K562 (cell line): Measurements from ENCODE around the gene MRPS26. TPM values are rescaled to one million over a fixed set of nuclear protein-coding genes. Genes with fewer than 3 reads are reported as not detected.

Experiments
- ATAC-seq: fragments of 200-7000 bp; cut with Tn5 transposase; 3 replicates; pipeline ENCODE4 v1.9.1; 2020; ENCODE audit warnings: moderate library complexity
- BruUV-seq: library from RNA; stranded (reverse); fragments of 400-500 nt; replicated peaks from 2 replicates; lab custom pipeline; 2021; lab: Mats Ljungman, UMichigan
- CTCF ChIA-PET: fragments of 300-600 bp; formaldehyde crosslinking; extraction: SDS; loops from one replicate; lab custom pipeline; 2021; ENCODE audit warnings: low intra/inter-chr PET ratio; lab: Yijun Ruan, JAX
- POLR2A ChIA-PET: fragments of 300-600, 350-650 bp; sonication (Branson Sonifier 250); formaldehyde crosslinking; extraction: SDS; loops from one replicate; lab custom pipeline; 2021; ENCODE audit warnings: antibody characterized with exemption, inconsistent platforms; lab: Yijun Ruan, JAX
- DNase-seq, 4 experiments: peaks; one replicate each; pipeline versions ENCODE4 v3.0.0 to v3.0.0-alpha.2; 2011 to 2018; ENCODE audit warnings: low spot score in 3 of 4, mixed read lengths in 3 of 4; ENCODE audit errors: extremely low read depth in 1 of 4
- FAIRE-seq: peaks from 2 replicates; lab custom pipeline; 2011; peaks lifted over from hg19 to GRCh38; lab: Jason Lieb, UNC
- H2AFZ ChIP-seq: 2 replicates; pipeline ENCODE4 v1.6.0; 2011; ENCODE audit warnings: low read depth, low read length, control low read depth, inconsistent platforms
- H3K27ac ChIP-seq: fragments of 200-600 bp; 3 replicates; pipeline ENCODE4 v1.8.0; 2011; ENCODE audit warnings: low read depth, mild to moderate bottlenecking, control low read depth, inconsistent platforms, low read length, moderate library complexity, mixed read lengths; ENCODE audit errors: extremely low read depth
- H3K27me3 ChIP-seq, 2 experiments: fragments of 300-600 bp in 1 of 2; 2 replicates in 1 of 2; 3 replicates in 1 of 2; pipeline versions ENCODE4 v1.6.0 to v1.8.0; 2011; ENCODE audit warnings: inconsistent platforms in 2 of 2, low read length in 2 of 2, mild to moderate bottlenecking in 1 of 2, mixed read lengths in 1 of 2, moderate library complexity in 1 of 2; ENCODE audit not compliant: control insufficient read depth in 2 of 2, insufficient read depth in 2 of 2
- H3K36me3 ChIP-seq: fragments of 300-600 bp; 3 replicates; pipeline ENCODE4 v1.8.0; 2011; ENCODE audit warnings: mild to moderate bottlenecking, low read length, inconsistent platforms; ENCODE audit not compliant: control insufficient read depth, insufficient read depth
- H3K4me1 ChIP-seq, 2 experiments: fragments of 200-600 bp in 1 of 2; replicated peaks in 1 of 2; 2 replicates in 1 of 2; 3 replicates in 1 of 2; pipeline versions ENCODE4 v1.5.1 to v1.8.0; 2011; ENCODE audit warnings: inconsistent platforms in 2 of 2, low read length in 2 of 2, mild to moderate bottlenecking in 1 of 2, mixed read lengths in 1 of 2, moderate library complexity in 1 of 2; ENCODE audit not compliant: control insufficient read depth in 2 of 2, insufficient read depth in 2 of 2
- H3K4me2 ChIP-seq: 2 replicates; pipeline ENCODE4 v1.6.1; 2011; ENCODE audit warnings: low read length, control low read depth, inconsistent platforms, mixed read lengths; ENCODE audit not compliant: insufficient read depth
- H3K4me3 ChIP-seq: fragments of 200-600 bp; sonication (generic), shearing (Covaris generic); 2 replicates; pipeline ENCODE4 v1.5.1; 2016; ENCODE audit warnings: control low read depth, inconsistent platforms
- H3K79me2 ChIP-seq: fragments of 200-600 bp; 3 replicates; pipeline ENCODE4 v1.8.0; 2011; ENCODE audit warnings: low read length, inconsistent platforms; ENCODE audit not compliant: control insufficient read depth, insufficient read depth
- H3K9ac ChIP-seq, 2 experiments: 2 replicates each; pipeline versions ENCODE4 v1.6.0 to v1.6.1; 2011; ENCODE audit warnings: low read depth in 2 of 2, low read length in 2 of 2, control low read depth in 1 of 2, inconsistent platforms in 1 of 2, mild to moderate bottlenecking in 1 of 2, mixed read lengths in 1 of 2; ENCODE audit not compliant: insufficient read depth in 1 of 2
- H3K9me1 ChIP-seq: one replicate; pipeline ENCODE4 v1.6.0; 2011; ENCODE audit warnings: inconsistent platforms, mild to moderate bottlenecking, low read length, moderate library complexity; ENCODE audit not compliant: control insufficient read depth, insufficient read depth
- H3K9me3 ChIP-seq: replicated peaks from 2 replicates; pipeline ENCODE4 v1.5.1; 2011; ENCODE audit warnings: low read depth, low read length, inconsistent platforms; ENCODE audit not compliant: control insufficient read depth, insufficient read depth
- H4K20me1 ChIP-seq: replicated peaks from 2 replicates; pipeline ENCODE4 v1.6.1; 2011; ENCODE audit warnings: low read length, inconsistent platforms, mixed read lengths; ENCODE audit not compliant: control insufficient read depth, insufficient read depth
- ATF7 ChIP-seq: fragments of 450-650 bp; IDR thresholded peaks from 2 replicates; pipeline ENCODE4 v1.7.1; 2014; ENCODE audit warnings: mild to moderate bottlenecking, moderate library complexity
- CHD1 ChIP-seq: fragments of 200-600 bp; sonication (generic); IDR thresholded peaks from one replicate; pipeline ENCODE4 v1.6.1; 2012; ENCODE audit warnings: mild to moderate bottlenecking, moderate library complexity, low read length, inconsistent platforms
- CTCF ChIP-seq, 3 experiments: IDR thresholded peaks in 2 of 3; conservative IDR thresholded peaks in 1 of 3; 2 replicates each; pipeline ENCODE4 v1.5.1; 2011 to 2012; ENCODE audit warnings: low read length in 3 of 3, mild to moderate bottlenecking in 3 of 3, control low read depth in 2 of 3, improper control_type of control experiment in 1 of 3, inconsistent platforms in 1 of 3, low read depth in 1 of 3, mixed read lengths in 1 of 3, moderate library complexity in 1 of 3; ENCODE audit not compliant: insufficient read depth in 2 of 3
- EHMT2 ChIP-seq: fragments of 450-650 bp; IDR thresholded peaks from 2 replicates; pipeline ENCODE4 v1.6.1; 2018; ENCODE audit warnings: antibody characterized with exemption
- MEF2D ChIP-seq: conservative IDR thresholded peaks from 2 replicates; pipeline ENCODE4 v1.6.1; 2016; ENCODE audit warnings: low read depth, missing genetic modification characterization, missing compliant biosample characterization
- POLR3G ChIP-seq: IDR thresholded peaks from 2 replicates; pipeline ENCODE4 v1.6.1; 2011; ENCODE audit not compliant: insufficient read length, insufficient replicate concordance; ENCODE audit errors: extremely low read depth
- RFX1 ChIP-seq: fragments of 450-650 bp; IDR thresholded peaks from 2 replicates; pipeline ENCODE4 v1.6.1; 2016; ENCODE audit warnings: mild to moderate bottlenecking, moderate library complexity
- WGBS: fragments of 100-300 bp; shearing (Covaris generic); methylation state at CpG from one replicate; pipeline ENCODE4 v1.1.6; 2016; ENCODE audit warnings: low coverage, mixed read lengths; ENCODE audit not compliant: insufficient coverage; ENCODE audit errors: missing lambda C conversion rate; 5-methylcytosine and 5-hydroxymethylcytosine counted together
- in situ Hi-C: fragments of 300-500 bp; cut with MboI; formaldehyde crosslinking; loops from 4 replicates; pipeline ENCODE4 v1.15.0; 2018; ENCODE audit warnings: inconsistent platforms, mixed read lengths
- intact Hi-C: fragments of 100-400 bp; cut with micrococcal nuclease; formaldehyde crosslinking; loops from 2 replicates; pipeline ENCODE4 v1.14.2; 2022
- polyA plus RNA-seq, 8 experiments: library from polyadenylated mRNA; depleted of rRNA in 4 of 8; stranded (reverse) in 5 of 8; unstranded in 3 of 8; fragments of >200 nt; fragmentation: Nextera tagmentation in 2 of 8; fragmentation: Illumina TruSeq in 1 of 8; extraction: Ambion mirVana in 2 of 8; extraction: Trizol in 1 of 8; gene quantifications; 2 replicates each; pipeline versions ENCODE4 v1.2.1 to v1.2.3, GENCODE V29; 2011 to 2014; ENCODE audit warnings: inconsistent platforms in 1 of 8, missing spikeins in 1 of 8
- total RNA-seq, 7 experiments: library from RNA; depleted of rRNA in 6 of 7; stranded (reverse); fragments of >200 nt in 6 of 7; fragmentation: Illumina TruSeq in 2 of 7; extraction: Trizol in 2 of 7; gene quantifications; 2 replicates each; pipeline versions ENCODE4 v1.2.1 to v1.2.3, GENCODE V29; 2011 to 2021; ENCODE audit warnings: low replicate concordance in 1 of 7

The MRPS26 gene
- total and polyA plus RNA-seq, 9 of the 15 experiments (the other 6 are each of a cell fraction or from before 2014, with no cell fraction given) = 2.7 to 70.5 (median 28.8) TPM

DNA sequence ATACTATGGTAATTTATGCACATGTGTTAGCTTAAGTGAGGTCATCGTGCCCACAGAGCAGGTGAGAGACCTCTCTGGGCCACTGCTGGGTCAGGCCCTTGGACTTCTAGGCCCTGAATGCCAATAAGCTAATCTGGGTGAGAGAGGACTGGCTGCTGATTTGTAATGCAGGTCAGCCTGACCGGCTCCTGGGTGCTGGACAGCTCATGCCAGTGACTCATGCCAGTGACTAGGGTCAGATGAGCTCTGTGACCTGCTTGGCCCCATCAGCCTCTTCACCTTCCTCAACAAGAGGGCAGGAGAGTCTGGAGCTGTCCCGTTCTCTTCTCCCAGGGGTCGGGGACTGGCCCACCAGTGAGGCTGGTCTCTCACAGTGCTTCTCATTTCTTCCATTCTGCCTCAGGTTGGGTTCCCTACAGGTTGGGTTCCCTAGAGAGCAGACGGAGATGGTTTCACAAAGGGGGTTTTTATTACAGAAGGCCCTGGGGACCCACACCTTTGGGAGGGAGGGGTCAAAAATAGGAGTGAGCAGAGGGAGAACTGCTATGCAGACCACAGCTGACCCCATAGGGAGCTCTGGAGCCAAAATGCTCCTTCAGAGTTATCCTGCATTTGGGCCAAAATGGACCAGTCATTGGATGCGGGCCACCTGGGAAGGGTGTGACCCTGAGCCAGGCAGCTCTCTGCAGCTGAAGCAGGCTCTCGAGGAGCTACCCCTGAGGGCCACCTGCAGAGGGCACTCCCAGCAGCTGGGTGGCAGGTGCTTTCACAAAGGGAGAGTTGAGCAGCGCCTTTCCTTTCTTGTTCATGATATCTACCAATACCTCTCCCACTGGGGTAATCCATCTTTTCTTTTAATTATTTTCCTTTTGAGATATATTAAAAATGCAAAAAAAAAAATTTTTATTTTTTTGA, 23.4 kb downstream of the MRPS26 start (continued):
- peak; percentile 43 to 54 (median 52) for TF ChIP-seq CTCF (IDR thresholded peaks at IDR 0.05 in 2 of 3, conservative IDR thresholded peaks at IDR 0.05 in 1 of 3; ENCODE audit: insufficient read depth in 2 of 3, low read depth in 1 of 3, low read length in 3 of 3)

DNA sequence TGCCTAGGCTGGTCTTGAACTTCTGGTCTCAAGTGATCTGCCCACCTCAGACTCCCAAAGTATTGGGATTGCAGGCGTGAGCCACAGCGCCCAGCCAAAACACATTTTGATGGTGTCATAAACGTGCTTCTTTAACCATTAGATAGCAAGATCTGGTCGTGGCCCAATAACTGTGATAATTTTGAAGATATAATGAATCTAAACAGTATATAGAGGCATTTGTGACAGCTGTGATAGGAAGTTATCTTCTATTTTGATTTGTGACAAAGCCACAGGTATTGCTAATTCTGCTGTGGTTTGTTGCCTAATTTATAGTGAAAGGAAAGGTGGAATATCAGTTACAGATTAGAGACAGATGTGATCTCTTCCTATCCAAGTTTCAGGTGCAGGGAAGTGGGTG, 24.9 kb downstream of the MRPS26 start:
- no peak overlapping the region for H3K9ac ChIP-seq
- no peaks in the 10 kb centered on the region for H3K36me3 ChIP-seq
- POLR2A ChIA-PET = no interaction called here
- 35% methylated on average over 4 of the region's 4 CpGs for WGBS
- CTCF ChIA-PET = no interaction called here
- FAIRE-seq (no peak), DNase-seq (no peak), ATAC-seq (no peak)
- H4K20me1 ChIP-seq = no peaks in the 10 kb centered on the region
- H3K27me3 ChIP-seq = no peaks in the 10 kb centered on the region
- H2AFZ ChIP-seq = no peak overlapping the region
- no peak overlapping the region for H3K4me2 ChIP-seq
- no peaks in the 10 kb centered on the region for H3K9me1 ChIP-seq
- in situ Hi-C loops (no loop called here), intact Hi-C loops (no loop called here)
- H3K9me3 ChIP-seq = no peaks in the 10 kb centered on the region
- no TSS peak for BruUV-seq
- no peak for TF ChIP-seq EHMT2
- TF ChIP-seq POLR3G = no peak
- no peak for TF ChIP-seq CHD1
- no peak for TF ChIP-seq MEF2D (tag)
- no peak for TF ChIP-seq ATF7
- TF ChIP-seq RFX1 = no peak
- no peak overlapping the region for H3K27ac ChIP-seq
- no peaks in the 10 kb centered on the region for H3K79me2 ChIP-seq
- H3K4me1 ChIP-seq = peaks cover 4 to 18% of the 10 kb centered on the region in 2 experiments; a peak in 4 of 5 replicates
- no peak overlapping the region for H3K4me3 ChIP-seq
